K562 (cell line): Measurements from ENCODE around the gene MBP.

Source experiments
- CBX5 ChIP-seq: IDR thresholded peaks from 2 replicates; pipeline ENCODE4 v1.6.1; 2014; ENCODE audit warnings: low read depth, borderline replicate concordance
- CREM ChIP-seq: IDR thresholded peaks from 2 replicates; pipeline ENCODE4 v1.6.1; 2014; ENCODE audit warnings: antibody characterized with exemption, low read depth
- CTCF ChIP-seq, 3 experiments: IDR thresholded peaks in 2 of 3; conservative IDR thresholded peaks in 1 of 3; 2 replicates each; pipeline ENCODE4 v1.5.1; 2011 to 2012; ENCODE audit warnings: low read length in 3 of 3, mild to moderate bottlenecking in 3 of 3, control low read depth in 2 of 3, improper control_type of control experiment in 1 of 3, inconsistent platforms in 1 of 3, low read depth in 1 of 3, mixed read lengths in 1 of 3, moderate library complexity in 1 of 3; ENCODE audit not compliant: insufficient read depth in 2 of 3
- E2F6 ChIP-seq, 2 experiments: IDR thresholded peaks; 2 replicates each; pipeline ENCODE4 v1.6.1; 2011; ENCODE audit warnings: borderline replicate concordance in 1 of 2, control low read depth in 1 of 2, low read depth in 1 of 2, low read length in 1 of 2, mild to moderate bottlenecking in 1 of 2, mixed read lengths in 1 of 2, moderate library complexity in 1 of 2; ENCODE audit not compliant: insufficient read depth in 1 of 2, insufficient read length in 1 of 2, poor library complexity in 1 of 2, severe bottlenecking in 1 of 2; ENCODE audit errors: extremely low read depth in 1 of 2
- FOXJ3 ChIP-seq: sonication (generic); formaldehyde crosslinking; IDR thresholded peaks from 2 replicates; pipeline ENCODE4 v1.4.0; 2020; ENCODE audit warnings: mild to moderate bottlenecking, missing genetic modification reagents
- PHF20 ChIP-seq: fragments of 450-650 bp; IDR thresholded peaks from 2 replicates; pipeline ENCODE4 v1.6.1; 2018; ENCODE audit not compliant: partially characterized antibody
- RAD21 ChIP-seq, 2 experiments: fragments of 250-450 bp in 1 of 2; fragments of 450-650 bp in 1 of 2; sonication (Bioruptor Pico) in 1 of 2; formaldehyde crosslinking in 1 of 2; IDR thresholded peaks in 1 of 2; conservative IDR thresholded peaks in 1 of 2; 2 replicates each; pipeline versions ENCODE4 v1.4.0 to v1.8.0; 2020 to 2022; ENCODE audit warnings: mild to moderate bottlenecking in 2 of 2, moderate library complexity in 1 of 2
- SPI1 ChIP-seq: IDR thresholded peaks from 2 replicates; pipeline ENCODE4 v1.6.1; 2011; ENCODE audit warnings: low read depth, low read length, control low read depth, borderline replicate concordance
- STAT5A ChIP-seq: IDR thresholded peaks from 2 replicates; pipeline ENCODE4 v1.6.1; 2012; ENCODE audit warnings: low read length, inconsistent platforms, borderline replicate concordance

- TF ChIP-seq PHF20, result no peak
- TF ChIP-seq STAT5A, result no peak
- TF ChIP-seq CBX5, result no peak
- TF ChIP-seq CTCF (IDR thresholded peaks at IDR 0.05 in 2 of 3, conservative IDR thresholded peaks at IDR 0.05 in 1 of 3; ENCODE audit: insufficient read depth in 2 of 3, low read depth in 1 of 3, low read length in 3 of 3), result no peak
- no peak for TF ChIP-seq RAD21 (CRISPR knock-in tag; conservative IDR thresholded peaks at IDR 0.05 in 1 of 2, IDR thresholded peaks at IDR 0.05 in 1 of 2)
- TF ChIP-seq E2F6 (IDR thresholded peaks at IDR 0.05; ENCODE audit: borderline replicate concordance in 1 of 2, extremely low read depth in 1 of 2, insufficient read depth in 1 of 2, insufficient read length in 1 of 2, low read depth in 1 of 2, low read length in 1 of 2, poor library complexity in 1 of 2, severe bottlenecking in 1 of 2), result no peak
- TF ChIP-seq SPI1, result no peak
- TF ChIP-seq CREM, result no peak
- TF ChIP-seq FOXJ3 (CRISPR knock-in tag), result no peak
Measured at GRCh38 chr18:77170890-77171410, 38.4 kb upstream of the MBP start.
